ENCODE data around the gene THAP3. TPM values are rescaled to one million over a fixed set of nuclear protein-coding genes. Genes with fewer than 3 reads are reported as not detected.

Gene THAP3
- total and polyA plus RNA-seq, 9 of the 15 experiments (the other 6 are each of a cell fraction or from before 2014, with no cell fraction given) = 1.9 to 31.2 (median 18.2) TPM

DNA sequence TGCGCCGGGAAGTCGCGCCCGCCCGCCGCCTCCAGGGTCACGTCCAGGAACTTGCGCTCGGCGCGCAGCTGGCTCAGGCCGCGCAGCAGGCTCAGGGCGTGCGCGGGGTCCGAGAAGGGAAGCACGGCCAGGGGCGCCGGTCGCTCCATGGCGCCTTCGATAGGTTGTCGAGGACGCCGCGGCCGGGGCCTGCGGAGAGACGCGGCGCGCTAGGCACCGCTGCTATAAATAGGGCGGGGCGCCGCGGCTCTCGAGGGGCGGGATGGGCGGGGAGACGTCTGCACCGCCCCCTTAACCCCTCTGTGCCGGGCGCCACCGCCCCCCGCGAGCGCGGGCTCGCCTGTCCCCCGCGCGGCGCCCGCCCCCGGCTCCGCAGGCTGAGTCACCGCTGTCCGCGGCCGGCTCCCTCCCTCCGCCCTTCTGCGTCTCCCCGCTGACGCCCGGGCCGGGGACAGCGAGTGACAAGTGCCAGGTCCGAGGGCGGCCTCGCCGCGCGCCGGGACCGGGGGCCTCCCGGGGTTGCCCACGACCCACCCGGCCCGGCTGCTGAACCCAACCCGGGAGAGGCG lies 21.9 kb upstream of the THAP3 start, which contains the start of gene KLHL21 (continued):
- TF ChIP-seq ETV5 (CRISPR knock-in tag; IDR thresholded peaks at IDR 0.05; ENCODE audit: low read depth) = peak; percentile 57; the same call in 1 of the 2 replicates
- TF ChIP-seq IRF2 (CRISPR knock-in tag; IDR thresholded peaks at IDR 0.05) = peak; percentile 90; the same call in 1 of the 2 replicates
- peak; percentile 31; the same call in 1 of the 2 replicates for TF ChIP-seq ZNF263 (CRISPR knock-in tag; IDR thresholded peaks at IDR 0.05; ENCODE audit: borderline replicate concordance)
- no peak for TF ChIP-seq MEF2A (IDR thresholded peaks at IDR 0.05; ENCODE audit: control insufficient read depth, low read depth, low read length)
- peak; percentile 82 for TF ChIP-seq FIP1L1 (IDR thresholded peaks at IDR 0.05; ENCODE audit: low read depth, low read length, poor library complexity, severe bottlenecking)
- TF ChIP-seq MAZ (CRISPR knock-in tag; conservative IDR thresholded peaks at IDR 0.05 in 1 of 2, IDR thresholded peaks at IDR 0.05 in 1 of 2) = peak; percentile 92 to 98
- no peak for TF ChIP-seq PURB (CRISPR knock-in tag; IDR thresholded peaks at IDR 0.05; ENCODE audit: low read depth)
- TF ChIP-seq SMAD1 (IDR thresholded peaks at IDR 0.05; ENCODE audit: low read depth, low read length, partially characterized antibody) = peak; percentile 54
- peak in 1 of 2 experiments; percentile 76; a peak in 1 of 4 replicates for TF ChIP-seq MNT (conservative IDR thresholded peaks at IDR 0.05)
- peak; percentile 95 for TF ChIP-seq ZBTB7A (IDR thresholded peaks at IDR 0.05; ENCODE audit: borderline replicate concordance, control insufficient read depth, low read depth, low read length)
- TF ChIP-seq KDM1A (IDR thresholded peaks at IDR 0.05) = no peak
- TF ChIP-seq IRF1 (CRISPR knock-in tag; IDR thresholded peaks at IDR 0.05; ENCODE audit: borderline replicate concordance) = no peak
- TF ChIP-seq RBM34 (IDR thresholded peaks at IDR 0.05; ENCODE audit: borderline replicate concordance, insufficient read depth, low read length) = no peak; the same call in 1 of the 2 replicates
- TF ChIP-seq ZNF551 (CRISPR knock-in tag; IDR thresholded peaks at IDR 0.05) = no peak
- 0 out of 2 replicates have a peak, but pooled peaks have one; percentile 84 for TF ChIP-seq ZNF282 (CRISPR knock-in tag; IDR thresholded peaks at IDR 0.05)
- TF ChIP-seq CC2D1A (IDR thresholded peaks at IDR 0.05) = no peak
- peak; percentile 78; the same call in 1 of the 2 replicates for TF ChIP-seq MTA3 (IDR thresholded peaks at IDR 0.05; ENCODE audit: borderline replicate concordance)
- no peak for TF ChIP-seq OTX1 (CRISPR knock-in tag; IDR thresholded peaks at IDR 0.05)
- TF ChIP-seq HNRNPH1 (optimal IDR thresholded peaks at IDR 0.05; ENCODE audit: low read depth, low read length) = no peak
- TF ChIP-seq CBX3 (IDR thresholded peaks at IDR 0.05; ENCODE audit: borderline replicate concordance in 1 of 2, low read length in 2 of 2) = peak in 1 of 2 experiments; percentile 34; a peak in 1 of 3 replicates
- TF ChIP-seq ARID3B (CRISPR knock-in tag; IDR thresholded peaks at IDR 0.05; ENCODE audit: borderline replicate concordance) = no peak
- TF ChIP-seq, protein P1, sequence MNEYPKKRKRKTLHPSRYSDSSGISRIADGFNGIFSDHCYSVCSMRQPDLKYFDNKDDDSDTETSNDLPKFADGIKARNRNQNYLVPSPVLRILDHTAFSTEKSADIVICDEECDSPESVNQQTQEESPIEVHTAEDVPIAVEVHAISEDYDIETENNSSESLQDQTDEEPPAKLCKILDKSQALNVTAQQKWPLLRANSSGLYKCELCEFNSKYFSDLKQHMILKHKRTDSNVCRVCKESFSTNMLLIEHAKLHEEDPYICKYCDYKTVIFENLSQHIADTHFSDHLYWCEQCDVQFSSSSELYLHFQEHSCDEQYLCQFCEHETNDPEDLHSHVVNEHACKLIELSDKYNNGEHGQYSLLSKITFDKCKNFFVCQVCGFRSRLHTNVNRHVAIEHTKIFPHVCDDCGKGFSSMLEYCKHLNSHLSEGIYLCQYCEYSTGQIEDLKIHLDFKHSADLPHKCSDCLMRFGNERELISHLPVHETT (CRISPR knock-in tag; conservative IDR thresholded peaks at IDR 0.05 in 1 of 2, IDR thresholded peaks at IDR 0.05 in 1 of 2) = peak; percentile 18 to 86; a peak in 2 of 4 replicates

Data from K562 (cell line).